DMS 273 treated with DMSO at 0.1 percent for 48 hours (cell line): ENCODE data around the gene HDAC7.

Experiments used
- DNase-seq: peaks from one replicate; lab custom pipeline; 2025; lab: John Stamatoyannopoulos, UW

HDAC7 gene

DNA sequence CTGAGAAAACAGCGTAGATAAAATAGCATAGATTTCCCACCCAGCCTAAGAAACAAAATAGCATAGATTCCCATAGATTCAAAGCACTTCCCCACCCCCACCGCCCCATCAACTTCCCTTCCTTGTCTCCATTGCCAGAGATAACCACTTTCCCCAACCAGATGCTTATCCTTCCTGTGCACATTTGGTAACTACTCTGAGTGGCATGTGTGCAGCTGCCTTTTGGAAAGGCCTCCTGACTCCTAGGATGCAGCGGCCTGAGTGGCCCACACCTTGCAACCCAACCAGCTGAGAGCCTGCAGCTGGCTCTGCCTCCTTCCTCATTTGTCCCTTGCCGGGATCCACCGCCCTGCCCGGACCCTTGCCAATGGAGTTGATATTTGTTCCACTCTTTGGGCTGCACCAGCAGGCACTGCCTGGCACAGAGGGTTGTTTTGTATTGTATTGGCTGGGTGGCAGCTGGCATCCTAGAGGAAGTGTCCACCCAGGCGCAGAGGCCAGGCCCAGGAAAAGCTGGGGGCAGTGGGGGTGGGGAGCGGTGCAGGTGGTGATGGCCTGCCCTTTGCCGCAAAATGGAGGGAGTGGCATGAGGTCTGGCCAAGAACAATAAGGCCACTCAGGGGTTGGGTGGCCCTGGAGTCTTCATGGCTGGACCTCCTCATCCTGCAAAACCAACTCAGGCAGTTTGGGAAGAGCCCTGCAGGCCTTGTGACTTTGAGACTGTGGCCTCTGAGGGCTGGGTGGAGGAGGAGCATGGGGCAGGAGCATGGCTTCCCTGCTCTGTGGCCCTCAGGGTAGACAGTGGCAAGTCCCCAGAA lies 41.8 kb downstream of the HDAC7 start:
- DNase-seq = no peak

DNA sequence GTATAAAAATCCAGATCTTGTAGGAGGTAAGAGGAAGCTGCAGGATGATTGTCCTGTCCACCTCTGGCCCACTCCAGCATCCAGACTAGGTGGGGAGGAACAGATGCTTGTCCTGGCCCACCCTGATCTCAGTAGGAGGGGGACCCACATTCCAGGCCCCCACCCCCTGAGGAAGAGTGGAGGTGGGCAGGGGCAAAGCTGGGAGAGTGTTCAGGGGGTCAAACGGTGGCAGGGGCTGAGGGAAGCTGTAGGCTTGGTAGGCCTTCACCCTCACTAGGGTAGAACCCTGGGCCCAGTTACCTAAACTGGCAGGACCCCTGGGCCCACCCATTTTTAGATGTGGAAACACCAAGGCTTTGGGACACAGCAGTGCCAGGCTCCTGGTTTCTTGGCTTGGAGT lies 42.6 kb downstream of the HDAC7 start:
- DNase-seq = no peak

DNA sequence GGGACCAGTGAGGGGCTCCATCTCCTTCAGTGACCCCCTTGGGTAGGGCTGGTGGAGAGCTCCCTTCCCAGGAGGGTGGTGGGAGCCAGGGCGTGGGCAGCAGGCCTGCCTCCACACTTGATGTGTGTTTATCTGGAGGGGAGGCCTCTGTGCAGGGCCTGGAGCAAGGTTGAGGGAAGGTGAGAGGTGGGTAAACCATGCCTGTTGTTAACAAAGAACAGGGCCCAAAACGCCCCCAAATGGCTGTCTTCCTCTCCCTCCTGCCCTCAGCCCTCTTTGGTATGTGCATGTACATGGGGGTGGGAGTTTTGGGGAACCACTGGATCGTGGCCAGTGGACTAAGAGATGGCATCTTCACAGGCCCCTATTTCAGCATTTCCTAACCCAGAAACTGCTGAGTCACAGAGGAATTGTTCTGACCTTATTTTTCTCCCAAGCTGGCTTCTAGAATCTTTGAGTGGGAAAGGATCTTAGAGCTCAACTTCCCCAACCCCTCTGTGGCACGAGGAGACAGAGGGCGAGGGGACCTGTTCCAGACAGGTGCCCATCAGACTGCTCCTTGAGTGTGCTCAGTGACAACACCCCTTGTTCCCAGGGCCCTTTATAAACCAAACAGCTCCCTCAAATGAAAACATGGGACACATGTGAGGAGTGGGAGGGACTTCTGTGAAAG lies 43.1 kb downstream of the HDAC7 start:
- no peak for DNase-seq

DNA sequence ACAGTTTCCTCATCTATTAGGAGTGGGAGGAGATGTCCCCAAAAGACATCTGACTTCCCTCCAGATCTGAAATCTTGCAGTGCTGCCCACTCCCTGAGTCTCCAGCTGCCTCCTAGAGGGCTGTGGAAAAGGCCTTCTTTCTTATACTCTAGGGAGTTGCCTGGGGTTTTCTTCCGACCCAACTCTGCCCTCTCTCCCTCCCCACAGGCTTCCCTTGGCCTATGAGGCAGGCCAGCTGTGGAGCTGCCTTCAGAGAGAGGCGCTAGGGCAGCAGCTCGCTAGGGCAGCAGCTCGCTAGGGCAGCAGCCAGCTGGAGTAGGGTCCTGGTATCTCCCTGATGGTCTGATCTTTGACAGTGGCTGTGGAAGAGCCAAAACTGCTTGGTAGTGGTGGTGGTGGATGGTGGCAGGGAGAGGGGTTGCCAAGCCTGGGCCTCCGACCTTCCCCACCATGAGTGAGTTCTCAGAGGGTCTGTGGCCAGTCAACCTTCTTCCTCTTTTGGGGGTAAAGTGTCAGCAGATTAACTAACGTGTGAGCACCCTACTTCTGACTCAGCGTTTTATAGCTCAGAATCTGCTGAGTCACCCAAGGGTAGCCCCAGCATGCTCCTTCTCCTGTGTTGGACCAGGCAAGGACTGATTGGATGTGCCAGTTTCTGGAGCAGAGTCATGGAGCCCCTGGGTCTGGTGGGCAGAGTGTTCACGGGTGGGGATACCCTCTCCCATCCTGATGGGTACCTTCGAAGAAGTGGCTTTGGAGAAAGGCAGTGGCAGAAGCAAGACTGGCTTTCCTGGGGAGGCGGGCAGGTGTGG lies 44.4 kb downstream of the HDAC7 start:
- DNase-seq = no peak

DNA sequence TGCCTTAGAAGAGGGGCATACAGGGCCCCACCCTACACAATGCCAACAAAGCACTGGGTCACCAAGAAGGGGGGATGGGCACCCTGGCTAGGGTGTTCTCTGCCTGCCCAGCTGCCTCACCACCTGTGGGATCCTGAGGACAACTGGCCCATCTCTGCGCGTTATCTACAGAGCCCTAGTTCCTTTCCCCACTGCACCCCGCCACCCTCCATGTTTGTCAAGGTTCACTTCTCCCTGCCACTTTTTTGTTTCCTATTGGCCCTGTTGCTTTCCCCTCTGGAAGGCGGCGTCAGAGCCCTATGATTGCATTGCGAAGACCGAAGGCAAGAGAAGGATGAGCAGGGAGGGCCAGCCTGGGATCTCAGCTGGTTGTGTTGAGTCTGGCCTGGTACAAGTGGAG lies 45.0 kb downstream of the HDAC7 start:
- no peak for DNase-seq

DNA sequence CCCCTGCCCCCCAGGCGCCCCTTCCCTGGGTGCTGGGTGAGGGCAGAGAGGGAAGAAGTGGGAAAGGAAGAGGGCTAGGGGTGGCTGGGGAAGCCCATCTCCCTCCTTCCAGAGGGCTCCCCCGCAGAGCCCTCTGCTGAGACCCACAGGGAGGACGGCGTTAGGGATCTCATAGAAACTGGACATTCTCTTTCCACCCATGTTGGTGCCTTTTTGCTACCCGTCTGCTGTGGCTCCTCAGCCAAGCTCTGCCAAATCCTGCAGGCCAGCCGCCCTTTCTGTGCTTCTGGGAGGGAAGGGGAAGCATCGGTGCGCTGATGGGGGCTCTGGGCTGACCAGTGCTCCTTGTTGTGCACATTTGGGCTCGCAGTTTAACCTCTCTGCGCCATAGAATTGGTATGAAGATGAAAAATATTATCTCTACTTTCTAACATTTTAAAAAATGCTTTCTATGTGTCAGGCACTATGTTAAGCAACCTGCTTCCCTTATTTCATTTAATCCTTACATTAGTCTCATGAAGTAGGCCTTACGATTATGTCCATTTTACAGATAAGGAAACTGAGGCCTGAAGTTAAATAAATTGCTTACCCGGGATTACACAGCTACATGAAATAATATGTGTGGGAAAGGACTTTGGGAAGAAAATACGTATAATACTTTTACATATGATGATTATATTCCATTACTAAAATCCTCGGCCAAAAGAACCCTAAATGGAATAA lies 45.7 kb downstream of the HDAC7 start:
- no peak for DNase-seq

DNA sequence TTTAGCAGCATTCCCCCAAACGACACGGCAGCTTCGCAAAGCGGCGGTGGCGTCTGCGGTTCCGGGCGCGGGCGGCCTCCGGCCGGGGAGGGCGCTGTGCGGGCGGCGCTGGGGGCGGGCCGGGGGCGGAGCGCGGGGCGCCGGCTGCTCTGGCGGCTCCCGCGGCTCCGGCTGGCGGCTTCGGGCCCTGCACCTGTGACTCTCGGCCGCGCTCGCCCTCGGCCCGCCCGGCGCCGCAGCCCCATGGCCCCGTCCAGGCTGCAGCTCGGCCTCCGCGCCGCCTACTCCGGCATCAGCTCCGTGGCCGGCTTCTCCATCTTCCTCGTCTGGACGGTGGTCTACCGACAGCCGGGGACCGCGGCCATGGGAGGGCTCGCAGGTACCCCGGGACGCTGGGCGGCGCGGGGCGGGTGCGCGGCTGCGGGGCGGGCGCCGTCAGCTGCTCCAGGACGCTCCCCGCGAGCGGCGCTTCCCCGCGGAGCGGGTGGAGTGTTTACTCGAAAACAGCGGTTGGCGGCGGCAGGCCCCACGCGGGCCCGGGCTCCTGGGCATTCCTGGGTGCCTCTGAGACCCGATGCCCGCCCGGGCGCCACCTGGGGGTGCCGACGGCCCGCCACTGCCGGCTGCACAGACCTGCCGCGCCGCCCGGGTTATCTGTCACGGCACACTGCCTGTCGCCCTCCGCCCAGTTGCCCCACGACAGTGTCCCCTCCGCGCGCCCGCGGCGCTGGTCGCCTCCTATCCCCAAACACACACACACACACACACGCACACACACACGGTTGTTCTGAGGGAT lies 46.4 kb downstream of the HDAC7 start, which contains the start of gene SLC48A1:
TSS of gene SLC48A1 (plus strand) at position 177 of the 796 bp plus-strand sequence. CDS start at position 244, 67 bp downstream.
- DNase-seq = no peak

DNA sequence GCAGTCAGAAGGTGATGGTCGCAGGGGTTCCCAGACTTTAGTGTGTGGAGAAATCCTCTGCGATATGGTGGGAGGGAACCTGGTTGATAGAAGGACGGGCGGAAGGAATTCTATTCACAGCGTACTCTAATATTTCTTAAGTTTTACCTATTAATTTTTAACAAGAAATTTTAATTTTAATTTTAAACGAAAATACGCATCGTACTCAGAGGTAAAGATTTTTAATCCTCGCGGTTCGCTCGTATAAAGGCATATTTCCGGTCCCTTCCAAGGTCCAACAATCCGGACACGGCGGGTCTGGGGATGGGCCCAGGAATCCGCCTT lies 47.0 kb downstream of the HDAC7 start:
- DNase-seq = no peak

DNA sequence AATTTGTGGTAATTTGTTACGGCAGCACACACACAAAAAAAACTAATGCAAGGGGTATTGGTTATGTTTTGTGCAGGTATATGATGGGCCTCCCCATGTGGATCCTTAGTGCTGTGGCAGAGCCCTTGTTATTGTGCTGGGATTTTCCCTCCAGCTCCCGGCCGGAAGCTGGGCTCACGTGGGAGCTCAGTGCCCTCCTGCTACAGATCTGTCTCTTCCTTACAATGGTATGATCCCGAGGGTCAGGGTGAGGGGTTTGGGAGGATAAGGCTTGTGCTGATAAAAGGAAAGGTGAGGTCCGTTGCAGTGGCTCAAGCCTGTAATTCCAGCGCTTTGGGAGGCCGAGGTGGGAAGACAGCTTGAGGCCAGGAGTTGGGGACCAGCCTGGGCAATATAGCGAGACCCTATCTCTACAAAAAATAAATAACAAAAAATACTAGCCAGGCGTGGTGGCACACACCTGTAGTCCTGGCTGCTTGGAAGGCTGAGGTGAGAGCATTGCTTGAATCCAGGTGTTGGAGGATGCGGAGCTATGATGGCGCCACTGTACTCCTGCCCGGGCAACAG lies 47.5 kb downstream of the HDAC7 start:
- DNase-seq = no peak

DNA sequence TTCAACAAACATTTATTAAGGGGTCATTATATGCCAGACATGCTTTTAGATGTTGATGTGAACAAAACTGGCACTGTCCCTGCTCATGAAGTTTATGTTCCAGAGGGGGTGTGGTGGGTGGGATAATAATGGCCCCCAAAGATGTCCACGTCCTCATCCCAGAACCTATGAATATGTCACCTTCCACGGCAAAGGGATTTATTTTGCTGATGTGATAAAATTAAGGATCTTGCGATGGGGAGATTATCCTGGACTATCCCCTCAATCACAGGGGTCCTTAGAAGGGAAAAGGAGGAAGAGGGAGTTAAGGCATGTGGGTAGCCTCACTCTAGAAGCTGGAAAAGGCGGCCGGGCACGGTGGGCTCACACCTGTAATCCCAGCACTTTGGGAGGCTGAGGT lies 48.4 kb downstream of the HDAC7 start:
- no peak for DNase-seq

DNA sequence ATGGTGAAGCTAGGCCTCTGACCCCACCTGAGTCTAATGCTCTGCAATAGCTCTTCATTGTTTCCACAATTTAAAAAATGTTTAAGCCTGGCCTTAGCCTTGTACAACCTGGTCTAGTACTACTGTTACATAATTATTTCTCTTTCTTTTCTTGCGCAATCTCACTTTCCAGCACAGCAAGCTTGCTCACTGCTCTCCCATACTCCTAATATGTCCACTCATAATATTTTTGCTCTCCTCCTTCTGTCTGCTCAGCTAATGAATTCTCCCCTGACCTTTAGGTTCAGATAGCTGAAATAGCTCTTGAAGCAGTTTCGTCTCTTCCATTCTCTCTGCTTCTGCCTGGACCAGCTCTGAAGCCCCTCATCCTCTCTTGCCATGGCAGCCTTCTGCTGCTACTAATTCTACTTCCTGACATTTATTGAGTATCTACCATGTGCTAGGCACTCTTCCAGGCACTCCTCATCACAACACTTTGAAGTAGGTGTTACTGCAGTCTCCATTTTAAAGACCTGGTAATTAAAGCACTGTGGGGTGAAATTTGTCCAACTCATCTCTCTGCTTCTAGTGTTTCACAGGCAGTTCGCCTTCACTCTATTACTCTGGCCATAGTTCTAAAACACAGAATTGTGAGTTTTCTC lies 49.5 kb downstream of the HDAC7 start:
- no peak for DNase-seq

DNA sequence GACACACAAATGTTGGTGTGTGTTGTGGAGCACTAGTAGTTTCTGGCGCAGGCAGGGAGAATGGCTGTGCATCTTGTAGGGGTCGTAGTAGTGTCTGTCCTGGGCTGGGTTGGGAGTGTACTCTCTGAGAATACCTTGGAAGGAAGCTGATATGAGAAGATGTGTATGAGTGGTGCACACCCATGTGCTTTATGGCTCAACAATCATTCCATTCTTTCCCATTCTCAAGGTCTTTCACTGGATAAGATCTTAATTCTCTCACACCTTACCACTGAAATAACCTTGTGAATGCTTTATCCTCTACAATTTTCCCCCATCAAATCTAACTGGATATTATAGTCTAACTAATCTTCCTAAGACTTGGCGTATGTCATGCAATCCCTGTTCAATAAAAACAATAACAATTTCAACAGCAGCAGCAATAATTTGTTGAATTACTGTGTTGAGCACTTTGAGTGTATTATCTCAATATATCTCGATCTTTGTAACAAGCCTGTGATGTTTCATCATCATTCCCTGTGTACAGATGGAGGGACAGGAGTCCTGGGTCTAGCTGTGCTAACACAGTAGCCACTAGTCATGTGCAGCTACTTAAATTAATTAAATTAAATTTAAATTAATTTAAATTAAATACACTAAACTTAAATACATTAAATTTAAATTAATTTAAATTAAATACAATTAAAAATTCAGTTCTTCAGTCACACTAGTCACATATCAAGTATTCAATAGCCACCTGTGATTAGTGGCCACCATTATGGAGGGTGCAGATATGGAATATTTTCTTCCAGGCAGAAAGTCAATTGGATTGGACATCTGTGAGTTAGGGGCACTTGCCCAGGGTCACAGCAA lies 50.2 kb downstream of the HDAC7 start:
- DNase-seq = no peak

DNA sequence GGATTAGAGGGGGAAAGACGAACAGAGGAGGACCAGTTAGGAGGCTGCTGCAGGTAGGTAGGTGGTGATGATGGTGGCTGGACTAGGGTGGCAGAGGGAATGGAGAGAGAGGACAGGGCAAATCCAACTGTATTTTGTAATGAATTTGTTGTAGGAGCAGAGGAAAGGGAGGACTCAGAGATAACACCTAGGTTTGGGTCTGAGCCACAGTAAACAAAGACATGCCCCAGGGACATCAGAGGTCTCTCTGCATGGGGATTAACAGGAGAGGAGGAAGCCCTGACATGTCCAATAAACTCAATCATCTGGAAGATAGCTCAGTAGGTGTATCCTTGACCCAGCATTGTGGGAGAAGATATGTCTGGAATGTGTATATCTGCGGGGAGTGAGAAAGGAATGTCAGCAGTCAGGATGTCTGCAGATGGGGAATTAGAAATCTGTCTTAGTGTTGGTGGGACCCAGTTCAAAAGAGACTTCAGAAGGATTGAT lies 51.3 kb downstream of the HDAC7 start:
- no peak for DNase-seq

DNA sequence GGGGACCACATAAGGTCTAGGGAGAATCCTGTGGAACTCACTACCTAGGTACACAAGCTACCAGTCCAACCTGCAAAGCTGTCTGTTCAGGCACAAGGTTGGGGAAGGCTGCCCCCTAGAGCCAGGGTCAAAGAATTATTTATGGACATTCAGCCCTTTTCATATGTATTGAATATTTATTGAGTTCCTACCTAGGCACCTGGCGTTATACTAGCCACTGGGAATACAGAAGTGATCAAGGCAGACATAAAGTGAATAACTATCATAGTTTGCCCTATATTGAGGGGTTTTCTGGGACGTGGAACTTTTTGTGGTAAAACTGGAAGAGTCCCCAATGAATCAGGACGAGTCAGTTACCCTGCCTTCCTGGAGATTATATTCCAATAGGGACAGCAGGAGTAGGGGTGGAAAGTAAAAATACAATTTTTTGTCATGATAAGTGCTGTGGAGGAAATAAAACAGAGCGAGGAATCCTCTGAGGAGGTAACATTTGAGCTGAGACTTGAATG lies 52.4 kb downstream of the HDAC7 start:
- DNase-seq = no peak

DNA sequence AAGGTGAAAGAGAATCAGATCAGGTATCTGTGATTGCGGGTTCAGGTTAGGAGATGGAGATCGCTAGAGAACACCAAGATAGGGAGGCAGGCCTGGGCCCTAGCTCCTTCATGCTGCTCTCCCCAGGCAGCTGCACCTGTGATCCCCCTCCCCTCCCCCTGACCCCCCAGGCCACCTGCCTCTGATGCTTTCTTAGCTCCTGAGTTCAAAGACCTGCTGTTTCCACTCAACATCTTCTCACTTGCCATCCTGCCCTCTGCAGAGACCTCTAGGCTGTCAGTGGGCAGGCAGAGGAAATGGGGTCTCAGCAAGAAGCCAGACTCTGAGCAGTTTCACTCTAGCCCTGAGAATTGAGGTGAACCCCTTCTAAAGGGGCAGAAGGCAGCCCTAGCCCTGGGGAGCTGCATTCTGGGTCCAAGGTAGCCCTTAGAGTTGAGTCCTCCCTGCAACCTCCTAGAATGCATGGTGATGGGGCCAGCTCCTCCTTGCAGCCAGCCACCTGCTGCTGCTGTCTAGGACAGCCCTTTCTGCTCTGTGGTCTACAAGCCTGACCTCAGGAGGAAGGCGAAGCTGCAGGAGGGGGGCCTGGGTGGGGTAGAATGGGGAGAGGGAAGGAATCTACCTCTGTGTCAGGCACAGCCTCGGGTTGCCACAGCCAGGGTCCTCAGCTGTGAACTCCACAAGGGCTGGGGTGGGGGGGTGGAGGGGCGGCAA lies 53.0 kb downstream of the HDAC7 start:
- DNase-seq = no peak

DNA sequence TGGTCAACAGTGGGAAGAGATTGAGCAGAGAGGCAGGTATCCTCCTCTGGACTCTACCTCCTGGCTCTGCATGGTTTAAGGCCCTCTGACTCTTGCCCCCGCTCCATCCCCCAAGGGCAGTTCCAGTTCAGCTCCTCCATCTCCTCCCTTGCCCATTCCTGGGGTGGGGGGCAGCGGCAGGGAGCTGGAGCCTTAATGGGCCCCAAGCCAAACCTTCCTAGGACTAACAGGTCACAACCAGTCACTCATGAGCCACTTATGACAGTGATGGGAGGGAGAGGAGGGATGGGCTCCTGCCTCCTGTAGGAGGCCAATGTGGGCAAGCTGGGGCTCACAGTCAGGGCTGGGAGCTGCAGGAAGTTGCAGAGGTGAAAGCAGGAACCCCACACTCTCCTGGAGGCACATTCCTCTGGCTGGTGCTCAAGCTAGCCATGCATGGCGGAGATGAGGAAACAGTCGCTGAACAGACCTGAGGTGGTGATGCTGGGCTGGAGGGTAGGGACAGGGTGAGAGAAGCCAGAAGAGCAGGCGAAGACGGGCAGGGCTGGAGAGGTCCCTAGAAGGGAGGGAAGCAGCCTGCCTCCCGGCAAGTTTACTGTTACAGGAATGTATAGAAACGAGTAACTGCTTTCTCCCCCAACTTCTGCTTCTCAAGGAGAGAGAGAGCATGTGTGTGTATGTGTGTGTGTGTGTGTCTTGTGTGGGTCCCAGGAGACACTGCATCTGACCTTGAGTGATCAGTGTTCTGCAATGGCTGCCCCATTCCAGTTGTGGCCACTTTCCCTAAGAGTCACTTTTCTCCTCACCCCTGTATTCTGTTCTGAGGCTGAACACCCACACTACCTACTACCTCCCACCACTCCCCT lies 56.0 kb downstream of the HDAC7 start:
- DNase-seq = no peak

DNA sequence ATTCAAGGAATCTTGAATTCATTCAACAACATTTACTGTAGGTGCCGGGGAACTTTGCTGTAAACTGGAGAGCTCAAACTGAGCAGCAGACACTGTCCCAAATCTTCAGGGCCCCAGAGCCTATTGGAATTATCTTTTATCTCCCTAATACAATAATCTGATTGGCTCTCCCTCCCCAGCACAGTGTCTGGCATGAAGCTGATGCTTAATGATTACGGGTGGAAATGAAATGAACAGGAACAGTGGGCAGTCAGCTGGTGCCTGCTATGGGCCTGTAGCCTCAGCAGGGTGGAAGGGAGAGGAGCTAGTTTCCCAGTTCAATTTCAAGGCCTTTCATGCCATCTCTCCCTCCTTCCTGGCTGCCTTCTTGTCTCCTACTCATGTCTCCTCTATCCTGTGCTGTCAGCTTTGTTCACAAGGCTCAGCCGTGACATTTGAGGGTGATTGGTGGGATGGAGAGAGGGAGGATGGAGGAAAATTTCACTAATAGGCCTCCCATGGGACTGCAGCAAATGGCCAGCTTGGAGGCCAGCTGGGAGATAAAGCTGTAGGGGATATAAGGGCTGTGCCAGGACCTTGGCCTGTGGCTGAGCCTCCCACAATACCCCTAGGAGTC lies 56.7 kb downstream of the HDAC7 start:
- DNase-seq = no peak
